ENCODE results near the gene ZBTB11. TPM values are rescaled to one million over a fixed set of nuclear protein-coding genes. Genes with fewer than 3 reads are reported as not detected.

ZBTB11 gene
- total and polyA plus RNA-seq, 9 of the 15 experiments (the other 6 are each of a cell fraction or from before 2014, with no cell fraction given), result 6.2 to 31.9 (median 21.4) TPM

GRCh38 chr3:101640256-101640655, 36.7 kb downstream of the ZBTB11 start (continued):
- TF ChIP-seq COPS2 (conservative IDR thresholded peaks at IDR 0.05) (no peak), CC2D1A (IDR thresholded peaks at IDR 0.05) (no peak), CHD2 (IDR thresholded peaks at IDR 0.05; ENCODE audit: low read depth, low read length) (no peak), ZNF695 (CRISPR knock-in tag; IDR thresholded peaks at IDR 0.05) (no peak), ZNF592 (IDR thresholded peaks at IDR 0.05) (0 out of 2 replicates have a peak, but pooled peaks have one; percentile 25), CUX1 (CRISPR knock-in tag; IDR thresholded peaks at IDR 0.05) (no peak), L3MBTL2 (IDR thresholded peaks at IDR 0.05) (no peak), TCF7 (IDR thresholded peaks at IDR 0.05; ENCODE audit: borderline replicate concordance) (no peak), YBX1 (IDR thresholded peaks at IDR 0.05) (no peak), HDAC1 (IDR thresholded peaks at IDR 0.05) (0 out of 4 replicates have a peak, but pooled peaks of 1 of the 2 experiments have one; percentile 10), MCM7 (IDR thresholded peaks at IDR 0.05) (no peak), RNF219 (CRISPR knock-in tag; IDR thresholded peaks at IDR 0.05) (no peak), PRDM10 (IDR thresholded peaks at IDR 0.05; ENCODE audit: partially characterized antibody) (no peak), SIN3B (IDR thresholded peaks at IDR 0.05; ENCODE audit: low read depth) (no peak)

All from K562 (cell line).